ENCODE results near the gene COMMD9. TPM values are rescaled to one million over a fixed set of nuclear protein-coding genes. Genes with fewer than 3 reads are reported as not detected.

COMMD9 gene
- polyA plus RNA-seq, 1 experiment, result 51.5 TPM

DNA sequence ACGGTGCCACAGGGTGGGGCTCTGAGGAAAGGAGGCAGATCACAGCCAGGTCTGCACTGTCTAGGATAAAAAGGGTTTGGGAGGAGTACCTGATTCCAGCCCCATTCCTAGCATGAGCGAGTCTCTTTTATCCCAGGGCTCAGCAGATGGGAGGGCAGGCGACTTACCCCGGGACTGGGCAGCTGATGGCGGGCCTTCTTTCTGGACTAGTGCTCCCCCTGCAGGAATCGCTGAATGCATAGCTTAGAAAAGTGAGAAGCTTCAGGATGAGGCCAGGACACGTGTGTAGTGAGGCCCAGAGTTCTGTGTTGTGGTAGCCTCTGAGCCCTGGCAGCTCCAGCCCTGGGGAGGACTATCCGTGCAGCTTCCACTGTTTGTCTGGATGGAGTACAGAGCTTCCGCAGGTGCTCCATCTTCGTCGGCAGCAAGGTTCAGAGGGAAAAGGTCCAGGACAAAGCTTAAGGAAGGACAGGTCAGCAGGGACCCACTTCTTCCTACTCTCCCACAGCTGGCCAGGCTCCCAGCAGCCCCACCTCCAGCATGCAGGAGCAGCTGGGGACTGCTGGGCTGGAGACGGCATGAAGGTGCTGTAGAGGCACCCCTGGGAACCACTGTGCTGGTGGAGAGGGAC, 30.4 kb downstream of the COMMD9 start:
- DNase-seq (ENCODE audit: low read depth, low spot score), result peak; percentile 45
- no peak overlapping the region for H3K27ac ChIP-seq (ENCODE audit: low read depth, low read length)
- ChIA-PET POLR2A (interaction anchor here (0.6 kb wide), 1 partner anchor 216 kb away, joined by 4 read pairs; no protein-coding TSS in a partner anchor), CTCF (interaction anchor here (0.6 to 6.4 kb wide), 46 partner anchors 9 to 774 kb away, joined by 3 to 144 read pairs (median 4); partner anchors contain the start of gene FJX1)
- H3K9me3 ChIP-seq (ENCODE audit: control insufficient read depth, insufficient read depth, low read length), result peaks cover 4% of the 10 kb centered on the region; the same call in 1 of the 2 replicates
- peaks cover 14% of the 10 kb centered on the region for H3K27me3 ChIP-seq (ENCODE audit: control insufficient read depth, insufficient read depth, low read length)
- TF ChIP-seq, protein P1, sequence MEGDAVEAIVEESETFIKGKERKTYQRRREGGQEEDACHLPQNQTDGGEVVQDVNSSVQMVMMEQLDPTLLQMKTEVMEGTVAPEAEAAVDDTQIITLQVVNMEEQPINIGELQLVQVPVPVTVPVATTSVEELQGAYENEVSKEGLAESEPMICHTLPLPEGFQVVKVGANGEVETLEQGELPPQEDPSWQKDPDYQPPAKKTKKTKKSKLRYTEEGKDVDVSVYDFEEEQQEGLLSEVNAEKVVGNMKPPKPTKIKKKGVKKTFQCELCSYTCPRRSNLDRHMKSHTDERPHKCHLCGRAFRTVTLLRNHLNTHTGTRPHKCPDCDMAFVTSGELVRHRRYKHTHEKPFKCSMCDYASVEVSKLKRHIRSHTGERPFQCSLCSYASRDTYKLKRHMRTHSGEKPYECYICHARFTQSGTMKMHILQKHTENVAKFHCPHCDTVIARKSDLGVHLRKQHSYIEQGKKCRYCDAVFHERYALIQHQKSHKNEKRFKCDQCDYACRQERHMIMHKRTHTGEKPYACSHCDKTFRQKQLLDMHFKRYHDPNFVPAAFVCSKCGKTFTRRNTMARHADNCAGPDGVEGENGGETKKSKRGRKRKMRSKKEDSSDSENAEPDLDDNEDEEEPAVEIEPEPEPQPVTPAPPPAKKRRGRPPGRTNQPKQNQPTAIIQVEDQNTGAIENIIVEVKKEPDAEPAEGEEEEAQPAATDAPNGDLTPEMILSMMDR (IDR thresholded peaks at IDR 0.05; ENCODE audit: low read depth, low read length), result peak; percentile 81
- no peak overlapping the region for H3K4me3 ChIP-seq (ENCODE audit: low read depth, low read length)

DNA sequence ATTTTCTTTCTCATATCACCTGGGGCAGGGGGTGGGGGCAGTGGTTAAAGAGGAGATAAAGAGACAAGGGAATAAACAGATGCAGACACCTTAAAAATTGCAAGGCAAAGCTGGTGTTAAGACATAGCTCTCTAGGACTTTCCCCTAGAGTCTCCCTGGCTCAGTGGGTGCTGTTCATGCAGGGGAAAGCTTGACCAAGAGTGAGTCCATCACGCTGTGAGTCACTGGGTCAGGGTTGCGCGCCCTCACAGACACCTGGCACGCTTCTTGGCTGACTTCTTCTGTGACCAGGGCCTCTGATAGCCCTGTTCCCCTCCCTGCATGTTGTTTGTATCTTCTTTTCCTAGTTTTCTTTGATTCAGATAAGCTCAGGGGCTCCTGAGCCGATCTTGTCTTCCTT, 31.9 kb downstream of the COMMD9 start:
- no peak overlapping the region for H3K4me3 ChIP-seq (ENCODE audit: low read depth, low read length)
- TF ChIP-seq, protein P1 (IDR thresholded peaks at IDR 0.05; ENCODE audit: low read depth, low read length), result no peak
- POLR2A ChIA-PET, result no interaction called here
- no peak overlapping the region for H3K27ac ChIP-seq (ENCODE audit: low read depth, low read length)
- H3K27me3 ChIP-seq (ENCODE audit: control insufficient read depth, insufficient read depth, low read length), result peaks cover 14% of the 10 kb centered on the region
- DNase-seq (ENCODE audit: low read depth, low spot score), result no peak
- CTCF ChIA-PET, result interaction anchor here (0.6 to 6.4 kb wide), 10 partner anchors 8 to 770 kb away, joined by 3 to 144 read pairs (median 7); no protein-coding TSS in a partner anchor
- H3K9me3 ChIP-seq (ENCODE audit: control insufficient read depth, insufficient read depth, low read length), result peaks cover 4% of the 10 kb centered on the region; the same call in 1 of the 2 replicates

DNA sequence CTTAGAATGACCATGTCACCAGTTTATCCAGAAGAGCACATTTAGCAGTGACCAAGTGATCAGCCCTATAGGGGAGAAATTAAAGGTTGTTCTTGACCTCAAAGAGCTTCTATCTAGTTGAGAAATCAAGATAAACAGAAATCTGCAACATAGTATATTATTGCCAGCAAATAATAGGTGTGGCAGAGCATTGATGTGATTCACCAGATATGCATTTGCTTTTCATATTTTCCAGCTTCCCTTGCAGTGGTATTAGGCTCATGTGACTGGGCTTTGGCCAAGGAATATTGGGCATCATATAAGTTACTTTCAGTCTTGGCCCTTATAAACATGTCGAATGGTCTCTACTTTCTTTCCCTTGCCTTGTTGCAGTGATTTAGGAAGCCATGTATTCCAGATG, 34.5 kb downstream of the COMMD9 start:
- Histone ChIP-seq H3K4me3 (ENCODE audit: low read depth, low read length) (no peak overlapping the region), H3K27me3 (ENCODE audit: control insufficient read depth, insufficient read depth, low read length) (peaks cover 10% of the 10 kb centered on the region), H3K9me3 (ENCODE audit: control insufficient read depth, insufficient read depth, low read length) (peaks cover 14% of the 10 kb centered on the region; the same call in 1 of the 2 replicates), H3K27ac (ENCODE audit: low read depth, low read length) (no peak overlapping the region)
- POLR2A ChIA-PET, result no interaction called here
- TF ChIP-seq, protein P1 (IDR thresholded peaks at IDR 0.05; ENCODE audit: low read depth, low read length), result no peak
- no peak for DNase-seq (ENCODE audit: low read depth, low spot score)
- CTCF ChIA-PET, result interaction anchor here (1.2 to 1.4 kb wide), 3 partner anchors 213 to 433 kb away, joined by 3 to 7 read pairs (median 5); no protein-coding TSS in a partner anchor

DNA sequence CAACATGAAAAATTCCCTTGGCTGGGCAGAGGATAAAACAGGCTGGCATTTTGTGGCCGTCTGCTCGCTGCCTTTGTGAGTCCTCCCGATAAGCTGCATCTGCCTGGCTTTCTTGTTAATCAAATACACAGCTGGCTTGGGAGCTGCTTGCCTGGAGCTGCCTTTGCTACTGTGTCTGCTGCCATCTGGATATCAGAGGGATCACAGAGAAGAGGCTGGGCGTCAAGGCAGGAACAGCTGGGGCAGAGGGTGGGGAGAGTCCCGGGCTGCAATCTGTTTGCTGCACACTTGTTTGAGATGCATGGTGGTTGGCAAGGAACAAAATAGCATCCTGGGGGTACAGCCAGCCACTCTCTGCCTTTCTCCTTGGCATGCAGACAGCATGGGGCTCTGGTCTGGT, 36.0 kb downstream of the COMMD9 start:
- peaks cover 6% of the 10 kb centered on the region for H3K27me3 ChIP-seq (ENCODE audit: control insufficient read depth, insufficient read depth, low read length)
- DNase-seq (ENCODE audit: low read depth, low spot score), result no peak
- CTCF ChIA-PET, result interaction anchor here (0.9 to 2.0 kb wide), 7 partner anchors 12 to 431 kb away, joined by 3 to 13 read pairs (median 3); no protein-coding TSS in a partner anchor
- TF ChIP-seq, protein P1 (IDR thresholded peaks at IDR 0.05; ENCODE audit: low read depth, low read length), result no peak
- H3K27ac ChIP-seq (ENCODE audit: low read depth, low read length), result no peak overlapping the region
- no peak overlapping the region for H3K4me3 ChIP-seq (ENCODE audit: low read depth, low read length)
- POLR2A ChIA-PET, result no interaction called here
- H3K9me3 ChIP-seq (ENCODE audit: control insufficient read depth, insufficient read depth, low read length), result peaks cover 14% of the 10 kb centered on the region; the same call in 1 of the 2 replicates

DNA sequence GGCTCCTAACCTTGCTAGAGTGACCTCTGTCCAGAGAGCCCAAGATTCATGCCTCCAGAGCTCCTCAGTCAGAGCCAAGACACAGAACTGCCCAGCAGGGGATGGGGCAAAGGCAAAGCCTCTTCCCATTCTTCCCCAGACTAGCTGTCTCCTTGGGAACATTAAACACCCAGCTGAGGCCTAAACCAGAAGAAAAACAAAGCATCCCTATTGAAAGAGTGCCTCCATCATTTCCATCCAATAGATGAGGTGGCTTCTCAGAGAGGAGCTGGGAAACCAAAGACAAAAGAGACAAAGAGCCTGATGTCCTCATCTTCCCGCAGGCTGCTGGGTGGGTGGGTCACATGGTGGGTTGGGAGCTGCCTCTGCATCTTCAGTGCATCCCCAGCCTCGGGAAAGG, 37.4 kb downstream of the COMMD9 start:
- POLR2A ChIA-PET, result no interaction called here
- TF ChIP-seq, protein P1 (IDR thresholded peaks at IDR 0.05; ENCODE audit: low read depth, low read length), result no peak
- H3K27ac ChIP-seq (ENCODE audit: low read depth, low read length), result no peak overlapping the region
- H3K9me3 ChIP-seq (ENCODE audit: control insufficient read depth, insufficient read depth, low read length), result peaks cover 14% of the 10 kb centered on the region; the same call in 1 of the 2 replicates
- peaks cover 9% of the 10 kb centered on the region for H3K27me3 ChIP-seq (ENCODE audit: control insufficient read depth, insufficient read depth, low read length)
- DNase-seq (ENCODE audit: low read depth, low spot score), result no peak
- no peak overlapping the region for H3K4me3 ChIP-seq (ENCODE audit: low read depth, low read length)
- CTCF ChIA-PET, result interaction anchor here (1.6 to 2.0 kb wide), 2 partner anchors 14 to 430 kb away, joined by 3 to 13 read pairs; no protein-coding TSS in a partner anchor
